NCI-H526 treated with DMSO at 0.1 percent for 48 hours (cell line): Measurements from ENCODE around the gene CELF1.

Experiments
- DNase-seq: peaks from one replicate; lab custom pipeline; 2025; lab: John Stamatoyannopoulos, UW

The CELF1 gene

GRCh38 chr11:47552566-47553405 is at the start of gene CELF1:
Gene CELF1, minus strand, starts transcription at chr11:47553132. Its CDS starts 53,609 bp downstream, at chr11:47499523.
- peak; percentile 94 for DNase-seq

GRCh38 chr11:47599902-47600301 is 47.0 kb upstream of the CELF1 start:
- no peak for DNase-seq

GRCh38 chr11:47595967-47596366 is 43.0 kb upstream of the CELF1 start:
- DNase-seq: no peak

GRCh38 chr11:47595029-47595428 is 42.1 kb upstream of the CELF1 start:
- DNase-seq: no peak

- no peak for DNase-seq
Measured at GRCh38 chr11:47593934-47594855, 41.3 kb upstream of the CELF1 start, which contains the start of gene C1QTNF4. Gene C1QTNF4, minus strand, starts transcription at chr11:47594411. Its CDS starts 3,601 bp downstream, at chr11:47590810.

GRCh38 chr11:47593492-47593933 is 40.6 kb upstream of the CELF1 start:
- DNase-seq: no peak

GRCh38 chr11:47592970-47593369 is 40.0 kb upstream of the CELF1 start:
- no peak for DNase-seq

- DNase-seq: no peak
Measured at GRCh38 chr11:47592251-47592650, 39.3 kb upstream of the CELF1 start.

- no peak for DNase-seq
Measured at GRCh38 chr11:47591764-47592163, 38.8 kb upstream of the CELF1 start.

- no peak for DNase-seq
Measured at GRCh38 chr11:47589977-47590861, 37.3 kb upstream of the CELF1 start.

- DNase-seq: no peak
Measured at GRCh38 chr11:47589584-47589976, 36.6 kb upstream of the CELF1 start.

GRCh38 chr11:47589118-47589517 is 36.2 kb upstream of the CELF1 start:
- DNase-seq: no peak

- no peak for DNase-seq
Measured at GRCh38 chr11:47587723-47588326, 34.9 kb upstream of the CELF1 start.

GRCh38 chr11:47587039-47587716 is 34.2 kb upstream of the CELF1 start:
- DNase-seq: no peak

- no peak for DNase-seq
Measured at GRCh38 chr11:47586098-47586855, 33.3 kb upstream of the CELF1 start, which contains the start of gene FAM180B. Gene FAM180B, plus strand, starts transcription at chr11:47586678. Its CDS starts 91 bp downstream, at chr11:47586769.

- DNase-seq: no peak
Measured at GRCh38 chr11:47583844-47584243, 30.9 kb upstream of the CELF1 start.

- DNase-seq: peak; percentile 95
Measured at GRCh38 chr11:47578524-47579494, 25.9 kb upstream of the CELF1 start, which contains the start of the genes KBTBD4 and NDUFS3. Gene KBTBD4, minus strand, starts transcription at chr11:47578970. Its CDS starts 19 bp downstream, at chr11:47578951. Gene NDUFS3, plus strand, starts transcription at chr11:47579074. Its CDS starts 18 bp downstream, at chr11:47579092.

- DNase-seq: no peak
Measured at GRCh38 chr11:47577460-47578041, 24.6 kb upstream of the CELF1 start.
